H1 (cell line): ENCODE data around the gene IQCN. TPM values are rescaled to one million over a fixed set of nuclear protein-coding genes. Genes with fewer than 3 reads are reported as not detected.
A peak's percentile ranks its signal among the peaks of the same experiment; 100 is the strongest.

ENCODE experiments used
- CREB1 ChIP-seq: IDR thresholded peaks from 2 replicates; pipeline ENCODE4 v1.6.1; 2012; ENCODE audit warnings: inconsistent platforms
- EZH2 ChIP-seq: fragments of 200-600 bp; sonication (generic); IDR thresholded peaks from 2 replicates; pipeline ENCODE4 v1.7.1; 2012; ENCODE audit warnings: low read depth, mild to moderate bottlenecking, moderate library complexity, low read length, inconsistent platforms; ENCODE audit not compliant: severe bottlenecking
- MAFK ChIP-seq: IDR thresholded peaks from 2 replicates; pipeline ENCODE4 v1.6.1; 2012; ENCODE audit warnings: low read depth, mild to moderate bottlenecking, improper control_type of control experiment, low read length
- NRF1 ChIP-seq: IDR thresholded peaks from 2 replicates; pipeline ENCODE4 v1.6.1; 2011; ENCODE audit warnings: mild to moderate bottlenecking, low read depth, low read length, improper control_type of control experiment
- PHF8 ChIP-seq: fragments of 200-600 bp; sonication (generic); conservative IDR thresholded peaks from 2 replicates; pipeline ENCODE4 v1.7.1; 2012; ENCODE audit warnings: low read depth, mild to moderate bottlenecking, inconsistent platforms, low read length, moderate library complexity
- RFX5 ChIP-seq: IDR thresholded peaks from 2 replicates; pipeline ENCODE4 v1.6.1; 2011; ENCODE audit warnings: low read depth, low read length, improper control_type of control experiment, borderline replicate concordance
- SAP30 ChIP-seq: fragments of 300-600 bp; sonication (generic); IDR thresholded peaks from 2 replicates; pipeline ENCODE4 v1.7.1; 2012; ENCODE audit warnings: low read length, moderate library complexity, mild to moderate bottlenecking, inconsistent platforms; ENCODE audit not compliant: insufficient read depth, insufficient replicate concordance
- SIX5 ChIP-seq: IDR thresholded peaks from 2 replicates; pipeline ENCODE4 v1.6.1; 2011; ENCODE audit warnings: mild to moderate bottlenecking, low read depth, low read length
- SP1 ChIP-seq: IDR thresholded peaks from 2 replicates; pipeline ENCODE4 v1.6.1; 2011; ENCODE audit warnings: low read depth, low read length
- SUZ12 ChIP-seq: fragments of 200-600 bp; sonication (generic); IDR thresholded peaks from 2 replicates; pipeline ENCODE4 v1.6.1; 2012; ENCODE audit warnings: mild to moderate bottlenecking, inconsistent platforms, low read length, moderate library complexity, mixed read lengths
- TAF7 ChIP-seq: optimal IDR thresholded peaks from 2 replicates; pipeline ENCODE3; 2011; ENCODE audit warnings: low read depth, mild to moderate bottlenecking, inconsistent platforms, low read length, moderate library complexity, borderline replicate concordance
- USF2 ChIP-seq: IDR thresholded peaks from 2 replicates; pipeline ENCODE4 v1.6.1; 2011; ENCODE audit warnings: low read length, improper control_type of control experiment
- polyA plus RNA-seq, 7 experiments: library from polyadenylated mRNA; depleted of rRNA in 3 of 7; stranded (reverse) in 5 of 7; unstranded in 2 of 7; fragments of >200 nt in 5 of 7; fragments of 200-250 nt in 2 of 7; gene quantifications; 1 replicate in 5 of 7; 2 replicates in 1 of 7; 4 replicates in 1 of 7; pipeline versions ENCODE4 v1.2.1 to v1.2.3, GENCODE V29; 2011 to 2013; ENCODE audit warnings: missing spikeins in 2 of 7, mixed read lengths in 2 of 7
- total RNA-seq: library from RNA; stranded (reverse); fragmentation: NEBNext Ultra II Directional; extraction: Animal tissue kit (Norgen Biotek cat#: 25700); gene quantifications from 2 replicates; pipeline ENCODE4 v1.2.1, GENCODE V29; 2021

Gene IQCN
- total and polyA plus RNA-seq, 2 of the 8 experiments (the other 6 are each of a cell fraction or from before 2014, with no cell fraction given) = 0.36 to 1.0 TPM

- no peak; the same call in 1 of the 2 replicates for TF ChIP-seq USF2
- TF ChIP-seq SP1 = no peak
- no peak for TF ChIP-seq PHF8
- TF ChIP-seq RFX5 = no peak
- no peak for TF ChIP-seq SIX5
- 0 out of 2 replicates have a peak, but pooled peaks have one; percentile 13 for TF ChIP-seq CREB1
- no peak for TF ChIP-seq EZH2
- peak; percentile 43 for TF ChIP-seq NRF1
- TF ChIP-seq SAP30 = no peak
- peak; percentile 91 for TF ChIP-seq TAF7
- no peak for TF ChIP-seq MAFK
- TF ChIP-seq SUZ12 = no peak
These were observed 6.2 kb upstream of the IQCN start (continued) for GRCh38 chr19:18280247-18281081.
